Activated CD4-positive, CD25-positive, alpha-beta regulatory T cell treated with anti-CD3 and anti-CD28 coated beads, Interleukin-2, amount 50 U/mL, for 24 hours (primary cell): ENCODE measurements around the gene NPC1L1.
"Not testable (repeated sequence)": the region's sequence is repeated elsewhere in the genome, so short reads cannot be mapped to it uniquely, and the experiment has no call there.

ENCODE experiments used
- ATAC-seq, 2 donors: fragments of 150-1000 bp; cut with Tn5 transposase; one replicate each; pipeline ENCODE4 v1.10.0; 2021; ENCODE audit warnings: mild to moderate bottlenecking in 1 of 2, moderate library complexity in 1 of 2

The NPC1L1 gene

DNA sequence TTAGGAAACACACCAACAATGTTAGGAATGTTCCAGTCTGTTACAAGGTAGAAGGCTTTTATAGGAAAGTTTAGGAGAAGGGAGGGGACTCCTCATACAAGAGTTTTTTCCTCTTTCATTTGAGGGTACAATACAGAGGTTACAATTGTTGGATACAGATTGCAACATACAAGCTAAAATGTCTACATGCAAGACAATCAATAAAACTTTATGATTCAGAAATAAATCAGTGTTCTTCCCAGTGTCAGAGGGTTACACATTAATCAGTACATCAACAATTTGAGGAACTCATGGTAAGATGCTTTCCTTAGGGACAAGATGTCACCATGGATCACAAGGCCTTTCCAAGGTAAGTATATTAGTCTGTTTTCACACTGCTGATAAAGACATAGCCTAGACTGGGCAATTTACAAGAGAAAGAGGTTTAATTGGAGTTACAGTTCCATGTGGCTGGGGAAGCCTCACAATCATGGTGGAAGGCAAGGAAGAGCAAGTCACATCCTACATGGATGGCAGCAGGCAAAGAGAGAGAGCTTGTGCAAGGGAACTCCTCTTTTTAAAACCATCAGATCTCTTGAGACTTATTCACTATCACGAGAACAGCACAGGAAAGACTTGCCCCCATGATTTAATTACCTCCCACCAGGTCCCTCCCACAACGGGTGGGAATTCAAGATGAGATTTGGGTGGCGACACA, 34.4 kb downstream of the NPC1L1 start:
- ATAC-seq, result not testable (repeated sequence)

GRCh38 chr7:44505595-44505994, 35.5 kb downstream of the NPC1L1 start:
- peak in 1 of 2 donors; percentile 59 for ATAC-seq

GRCh38 chr7:44498230-44498954, 42.7 kb downstream of the NPC1L1 start:
- no peak for ATAC-seq

DNA sequence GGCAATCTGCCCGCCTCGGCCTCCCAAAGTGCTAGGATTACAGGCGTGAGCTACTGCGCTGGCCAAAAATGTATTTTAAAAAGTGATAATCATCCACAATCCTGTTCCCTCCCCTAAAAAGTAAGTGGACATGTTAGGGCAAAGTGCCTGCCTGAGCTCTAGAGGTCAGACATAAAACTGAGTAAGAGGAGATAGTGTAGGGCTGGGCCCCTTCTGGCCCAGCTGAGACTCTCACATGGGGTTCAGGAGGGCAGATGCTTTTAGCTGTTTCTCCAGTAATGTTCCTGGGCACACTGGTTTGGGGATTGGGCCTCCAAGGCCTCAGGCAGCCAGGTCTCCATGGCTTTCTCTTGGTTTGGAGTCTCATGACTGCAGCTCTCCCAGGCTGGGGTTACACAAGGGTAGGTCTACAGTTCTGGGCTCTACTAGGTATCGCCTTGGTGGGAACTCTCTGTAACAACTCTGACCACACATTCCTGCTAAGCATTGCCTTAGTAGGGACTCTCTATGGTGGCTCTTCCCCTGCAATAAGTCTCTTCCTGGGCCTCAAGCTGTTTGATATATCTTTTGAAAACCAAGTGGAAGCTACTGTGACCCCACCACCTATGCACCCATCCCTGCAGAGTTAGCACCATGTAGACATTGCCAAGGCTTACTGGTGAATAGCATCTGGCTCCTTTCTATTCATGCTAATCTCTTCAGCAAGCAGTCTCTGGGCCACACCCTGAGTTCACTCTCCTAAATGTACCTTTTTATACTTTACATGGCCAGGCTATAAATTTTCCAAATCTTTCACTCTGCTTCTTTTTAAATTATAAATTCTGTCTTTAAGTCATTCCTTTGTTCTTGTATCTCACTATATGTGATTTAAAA, 43.7 kb downstream of the NPC1L1 start:
- no peak for ATAC-seq

DNA sequence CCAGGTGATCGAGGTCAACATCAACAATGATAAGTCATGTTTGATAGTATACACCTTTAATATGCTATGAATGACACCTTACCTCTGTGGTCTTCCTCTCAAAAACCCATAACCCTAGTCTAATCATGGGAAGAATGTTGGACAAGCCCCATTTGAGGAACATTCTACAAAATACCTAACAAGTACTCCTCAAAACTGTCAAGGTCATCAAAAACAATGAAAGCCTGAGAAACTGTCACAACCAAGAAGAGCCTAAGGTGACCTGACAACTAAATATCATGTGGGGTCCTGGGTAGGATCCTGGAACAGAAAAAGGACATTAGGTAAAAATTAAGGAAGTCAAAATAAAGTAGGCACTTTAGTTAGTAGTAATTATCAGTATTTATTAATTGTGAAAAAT, 44.7 kb downstream of the NPC1L1 start:
- ATAC-seq, result no peak

GRCh38 chr7:44494960-44495359, 46.2 kb downstream of the NPC1L1 start:
- no peak for ATAC-seq

DNA sequence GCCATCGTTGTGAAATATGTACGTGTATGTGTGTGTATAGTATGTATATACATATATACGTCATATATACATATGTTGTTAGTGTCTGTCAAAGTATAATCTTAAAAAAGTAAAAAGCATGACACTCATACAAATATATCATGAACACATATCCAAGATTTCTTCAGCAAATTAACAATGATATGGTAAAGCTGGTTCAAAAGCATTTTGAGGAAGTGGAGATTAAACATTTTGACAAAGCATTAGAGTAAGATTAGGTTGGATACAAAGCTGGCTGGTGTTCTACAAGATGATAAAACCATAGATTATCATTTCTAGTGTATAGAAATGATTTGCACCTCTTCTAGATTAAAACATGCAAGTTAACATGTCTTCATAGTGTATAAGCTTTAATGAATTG, 49.9 kb downstream of the NPC1L1 start:
- no peak for ATAC-seq

- peak; percentile 79 to 80 for ATAC-seq
These were observed 50.6 kb downstream of the NPC1L1 start, which contains the start of gene NUDCD3 for GRCh38 chr7:44490351-44491200. Gene NUDCD3 (minus strand): TSS chr7:44490658. CDS start chr7:44490600, 58 bp downstream.

- ATAC-seq, result peak; percentile 31 to 45
These were observed 51.2 kb downstream of the NPC1L1 start for GRCh38 chr7:44489955-44490350.

DNA sequence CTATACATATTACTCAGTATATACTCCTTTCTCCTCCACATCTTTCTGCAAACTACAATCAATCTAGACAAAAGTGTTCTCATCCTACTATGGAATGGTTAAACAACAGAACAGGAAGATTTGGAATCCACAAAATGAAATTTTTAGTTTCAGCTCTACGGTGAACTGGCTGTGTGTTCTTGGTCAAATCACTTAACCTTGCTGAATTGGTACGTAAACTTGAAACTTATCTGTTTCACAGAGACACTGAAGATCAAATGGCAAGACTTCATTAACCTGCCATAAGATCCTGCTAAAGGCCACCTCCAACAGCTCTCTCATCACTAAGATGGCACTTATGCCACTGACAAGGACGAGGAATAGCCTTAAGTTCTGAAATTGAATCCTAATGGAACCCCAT, 52.2 kb downstream of the NPC1L1 start:
- ATAC-seq, result no peak

GRCh38 chr7:44486693-44487092, 54.4 kb downstream of the NPC1L1 start:
- ATAC-seq, result no peak

DNA sequence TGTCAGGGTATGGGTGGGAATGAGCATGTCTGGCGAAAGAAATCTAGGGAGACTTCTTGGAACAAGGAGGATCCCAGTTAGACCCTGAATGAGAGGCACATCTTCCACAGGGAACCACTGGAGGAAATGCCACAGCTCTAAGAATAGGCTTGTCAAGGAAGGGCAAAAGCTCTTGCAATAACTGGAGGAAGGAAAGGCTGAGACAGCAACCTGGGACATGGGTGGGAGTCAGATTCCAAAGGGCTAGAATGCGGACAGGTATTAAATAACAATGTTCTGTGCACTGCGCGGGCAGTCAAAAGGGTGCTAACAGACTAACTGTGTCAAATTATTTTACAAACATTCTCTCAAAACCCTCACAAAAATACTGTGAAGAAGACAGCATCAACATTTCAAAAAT, 55.1 kb downstream of the NPC1L1 start:
- no peak for ATAC-seq

GRCh38 chr7:44484482-44485313, 56.4 kb downstream of the NPC1L1 start:
- ATAC-seq, result no peak

DNA sequence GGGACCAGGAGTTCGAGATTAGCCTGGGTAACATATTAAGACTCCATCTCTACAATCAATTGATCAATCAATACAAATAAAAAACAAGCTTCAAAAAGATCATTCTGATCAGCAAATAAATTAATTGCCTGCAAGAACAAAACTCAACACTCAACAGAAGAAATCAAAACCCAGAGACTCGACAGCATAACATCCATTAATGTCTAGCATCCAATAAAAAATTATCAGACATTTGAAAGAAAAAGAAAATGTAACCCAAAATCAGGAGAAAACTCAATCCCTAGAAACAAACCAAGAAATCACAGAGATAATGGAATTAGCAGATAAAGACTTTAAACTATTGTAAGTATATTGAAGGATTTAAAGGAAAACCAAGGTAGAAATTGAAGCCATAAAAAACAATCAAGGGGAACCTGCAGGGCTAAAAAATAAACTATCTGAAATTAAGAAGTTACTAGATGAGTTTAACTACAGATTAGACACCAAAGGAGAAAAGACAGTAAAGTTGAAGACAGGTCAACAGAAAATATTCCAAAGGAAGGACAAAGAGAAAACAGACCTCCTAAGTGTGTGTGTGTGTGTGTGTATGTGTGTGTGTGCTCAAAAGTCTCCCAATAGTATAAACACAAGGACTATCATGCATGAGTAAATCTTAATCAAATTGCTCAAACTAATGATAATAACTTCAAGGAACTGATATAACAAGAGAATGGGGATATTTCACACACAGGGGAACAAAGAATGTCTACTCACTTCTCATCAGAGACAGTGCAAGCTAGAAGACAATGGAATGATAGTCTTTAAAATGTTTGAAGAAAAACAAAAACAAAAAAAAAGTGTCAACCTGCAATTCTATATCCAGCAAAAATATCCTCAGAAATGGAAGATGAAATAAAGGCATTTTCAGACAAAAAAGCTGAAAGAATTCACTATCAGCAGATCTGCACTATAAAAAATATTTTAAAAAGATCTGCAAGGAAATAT, 58.3 kb downstream of the NPC1L1 start:
- ATAC-seq, result no peak

DNA sequence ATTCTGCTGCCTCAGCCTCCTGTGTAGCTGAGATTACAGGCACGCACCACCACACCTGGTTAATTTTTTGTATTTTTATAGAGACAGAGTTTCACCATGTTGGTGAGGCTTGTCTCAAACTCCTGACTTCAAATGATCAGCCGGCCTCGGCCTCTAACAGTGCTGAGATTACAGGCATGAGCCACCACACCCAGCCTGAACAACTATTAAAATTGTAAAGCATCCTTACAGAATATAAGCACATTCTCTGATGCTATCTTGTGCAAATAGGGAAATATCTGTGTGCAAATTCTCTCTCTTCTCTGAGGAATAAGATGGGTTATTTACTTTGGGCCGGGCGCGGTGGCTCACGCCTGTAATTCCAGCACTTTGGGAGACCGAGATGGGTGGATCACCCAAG, 63.2 kb downstream of the NPC1L1 start:
- ATAC-seq, result no peak

DNA sequence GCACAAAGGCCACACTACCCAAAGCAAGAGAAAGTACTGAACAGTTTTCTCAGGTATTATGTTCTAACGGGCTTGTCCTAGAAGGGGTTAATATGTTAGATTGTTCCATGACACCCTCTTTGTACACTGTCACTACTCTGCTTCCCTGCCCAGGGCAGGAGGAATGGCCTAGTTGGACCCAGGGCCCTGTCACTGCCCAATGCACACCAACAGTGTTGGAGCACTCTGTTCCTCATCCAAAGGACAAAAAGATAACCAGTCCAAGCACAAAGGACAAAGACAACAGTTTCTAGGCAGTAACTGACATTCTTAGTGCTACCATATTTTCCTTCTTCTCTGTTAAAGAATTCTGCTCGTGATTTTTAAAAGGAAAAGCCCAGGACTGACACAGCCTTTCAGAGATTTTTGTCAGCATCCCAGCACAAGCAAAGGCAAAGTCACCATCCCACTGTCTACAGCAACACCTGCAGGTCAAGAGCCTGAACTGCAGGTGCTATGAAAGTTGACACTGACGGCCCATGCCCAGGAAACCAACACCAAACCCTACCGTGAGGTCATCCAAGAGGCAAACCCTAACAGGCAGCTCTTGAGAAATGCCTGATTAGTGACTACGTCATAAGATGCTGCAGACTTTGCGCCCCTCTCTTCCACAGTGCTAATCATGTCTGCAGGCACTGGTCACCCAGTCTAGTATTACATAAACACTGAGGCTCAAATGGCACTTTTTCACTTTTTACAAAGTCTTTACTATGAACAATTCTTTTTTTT, 63.9 kb downstream of the NPC1L1 start:
- peak; percentile 86 to 91 for ATAC-seq

GRCh38 chr7:44476313-44476712, 64.8 kb downstream of the NPC1L1 start:
- no peak for ATAC-seq

GRCh38 chr7:44473295-44473694, 67.8 kb downstream of the NPC1L1 start:
- no peak for ATAC-seq

DNA sequence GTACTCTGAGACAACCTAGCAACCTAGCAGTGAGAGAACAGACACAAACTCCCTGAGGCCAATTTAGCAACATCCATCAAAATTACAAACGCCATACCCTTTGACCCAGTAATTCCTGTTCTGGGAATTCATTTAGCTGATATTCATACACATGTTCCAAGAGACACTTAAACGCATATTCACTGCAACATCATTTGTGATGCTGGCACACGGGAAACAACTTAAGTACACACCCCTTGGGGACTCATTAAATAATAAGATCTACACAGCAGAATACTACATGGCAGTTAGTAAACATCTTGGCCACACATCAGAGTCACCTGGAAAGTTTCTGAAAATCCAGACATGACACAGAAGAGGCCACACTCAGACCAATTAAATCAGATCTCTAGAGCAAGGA, 68.3 kb downstream of the NPC1L1 start:
- no peak for ATAC-seq
